NAMALWA (cell line): ENCODE measurements around the gene MPLKIP.
"Not testable (repeated sequence)": the region's sequence is repeated elsewhere in the genome, so short reads cannot be mapped to it uniquely, and the experiment has no call there.

Source experiments
- DNase-seq: peaks from one replicate; pipeline ENCODE4 v3.0.0-alpha.2; 2015; ENCODE audit warnings: low spot score

Gene MPLKIP

GRCh38 chr7:40134428-40135316 is at the start of gene MPLKIP, which contains the start of gene SUGCT:
Gene MPLKIP (minus strand): TSS chr7:40134622. CDS start chr7:40134567, 55 bp downstream.
Gene SUGCT (plus strand): TSS chr7:40135005.
- peak; percentile 94 for DNase-seq

GRCh38 chr7:40182452-40182851 is 48.0 kb upstream of the MPLKIP start:
- no peak for DNase-seq

DNA sequence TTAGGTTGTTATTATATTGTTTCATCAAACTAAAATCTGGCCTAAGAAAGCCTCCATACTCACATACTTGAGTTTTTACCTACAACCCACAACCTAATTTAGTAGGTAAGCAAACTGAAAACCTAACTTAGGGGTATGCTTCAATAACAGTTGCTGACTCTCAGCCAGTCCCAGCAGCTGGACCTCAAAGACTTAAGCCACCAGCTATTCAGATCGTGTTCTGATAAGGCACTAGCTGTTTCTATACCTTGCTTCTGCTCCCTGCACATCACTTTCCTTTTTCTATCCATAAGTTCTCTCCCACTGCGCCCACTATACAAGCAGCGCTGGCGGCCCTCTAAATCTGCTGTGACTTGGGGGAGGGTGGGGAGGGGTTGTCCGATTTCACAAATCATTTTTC is 42.6 kb upstream of the MPLKIP start:
- DNase-seq: no peak

DNA sequence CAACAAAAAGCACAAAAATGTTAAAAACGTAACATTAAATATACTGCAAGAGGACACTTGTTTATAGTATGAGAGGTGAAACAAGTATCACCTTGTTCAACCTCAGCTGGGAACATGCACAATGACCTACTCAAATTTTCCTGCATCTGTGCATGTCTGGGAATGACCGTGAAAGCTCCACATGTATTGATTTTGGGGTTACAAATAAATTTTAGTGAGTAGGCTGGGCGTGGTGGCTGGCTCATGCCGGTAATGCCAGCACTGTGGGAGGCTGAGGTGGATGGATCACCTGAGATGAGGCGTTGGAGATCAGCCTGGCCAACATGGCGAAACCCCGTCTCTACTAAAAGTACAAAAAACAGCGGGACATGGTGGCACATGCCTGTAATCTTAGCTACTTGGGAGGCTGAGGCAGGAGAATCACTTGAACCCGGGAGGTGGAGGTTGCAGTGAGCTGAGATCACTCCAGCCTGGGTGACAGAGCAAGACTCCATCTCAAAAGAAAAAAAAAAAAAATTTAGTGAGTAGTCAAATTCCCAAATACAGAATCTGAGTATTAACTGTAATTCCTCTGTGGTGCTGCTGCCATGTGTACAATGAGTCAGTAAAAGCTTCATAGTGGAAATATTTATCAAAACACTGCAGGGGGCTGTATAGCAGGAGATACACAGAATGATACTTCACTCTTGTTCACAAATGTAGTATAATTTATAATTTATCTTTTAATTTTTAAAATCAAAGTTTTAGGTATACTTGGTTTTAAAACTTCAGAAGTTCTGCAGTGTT is 41.5 kb upstream of the MPLKIP start:
- DNase-seq: no peak

- DNase-seq: not testable (repeated sequence)
These were observed 40.8 kb upstream of the MPLKIP start for GRCh38 chr7:40175256-40175655.

DNA sequence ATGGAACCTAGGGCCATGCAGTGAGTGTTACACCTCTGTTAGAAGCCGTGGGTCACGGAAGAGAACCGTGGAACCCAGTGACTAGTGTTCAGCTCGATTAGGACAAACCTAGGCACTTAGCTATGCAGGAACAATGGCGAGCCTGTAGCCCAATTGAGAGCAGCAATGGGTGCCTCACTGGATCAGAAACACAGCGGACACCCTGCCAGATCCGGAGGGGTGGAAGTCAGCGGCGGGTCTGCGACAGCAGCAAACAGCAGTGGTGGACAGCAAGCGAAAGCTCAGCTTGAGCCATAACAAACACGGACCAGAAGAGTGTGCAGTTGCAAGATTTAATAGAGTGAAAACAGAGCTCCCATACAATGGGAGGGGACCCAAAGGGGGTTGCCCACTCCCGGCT is 38.7 kb upstream of the MPLKIP start:
- DNase-seq: not testable (repeated sequence)

- DNase-seq: not testable (repeated sequence)
These were observed 33.8 kb upstream of the MPLKIP start for GRCh38 chr7:40168266-40168665.

- DNase-seq: no peak
These were observed 32.9 kb upstream of the MPLKIP start for GRCh38 chr7:40167291-40167690.

DNA sequence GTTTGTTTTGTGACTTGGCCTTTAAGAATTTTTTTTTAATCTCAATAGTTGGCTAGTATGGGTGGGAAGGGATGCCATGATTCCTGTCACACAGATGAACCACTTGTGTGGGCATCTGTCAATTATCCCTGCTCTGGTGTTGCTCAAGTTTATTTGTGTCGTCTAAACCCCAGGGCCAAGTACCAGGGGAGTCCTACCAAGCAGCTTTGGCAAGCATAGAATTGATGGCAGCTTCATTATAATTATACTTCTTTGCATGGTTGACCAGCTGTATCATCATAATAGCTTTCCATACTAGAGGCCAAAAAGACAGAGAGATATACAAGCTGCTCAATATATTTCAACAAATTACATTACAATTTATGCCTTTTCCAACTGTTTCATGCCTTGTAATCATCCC is 30.8 kb upstream of the MPLKIP start:
- no peak for DNase-seq

DNA sequence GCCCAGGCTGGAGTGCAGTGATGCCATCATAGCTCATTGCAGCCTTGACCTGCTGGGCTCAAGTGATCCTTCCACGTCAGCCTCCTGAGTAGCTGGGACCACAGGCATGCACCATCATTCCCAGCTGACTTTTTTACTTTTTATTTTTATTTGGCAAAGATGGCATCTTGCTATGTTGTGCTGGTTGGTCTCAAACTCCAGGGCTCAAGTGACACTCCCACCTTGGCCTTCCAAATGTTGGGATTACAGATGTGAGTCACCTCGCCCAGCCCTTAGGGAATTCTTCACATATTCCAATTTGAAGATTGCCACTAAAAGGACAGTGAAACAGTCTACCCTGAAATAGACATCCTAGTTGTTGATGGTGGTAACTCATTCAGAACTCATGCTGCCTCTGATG is 28.1 kb upstream of the MPLKIP start:
- DNase-seq: no peak

- no peak for DNase-seq
These were observed 22.6 kb upstream of the MPLKIP start for GRCh38 chr7:40156988-40157387.

DNA sequence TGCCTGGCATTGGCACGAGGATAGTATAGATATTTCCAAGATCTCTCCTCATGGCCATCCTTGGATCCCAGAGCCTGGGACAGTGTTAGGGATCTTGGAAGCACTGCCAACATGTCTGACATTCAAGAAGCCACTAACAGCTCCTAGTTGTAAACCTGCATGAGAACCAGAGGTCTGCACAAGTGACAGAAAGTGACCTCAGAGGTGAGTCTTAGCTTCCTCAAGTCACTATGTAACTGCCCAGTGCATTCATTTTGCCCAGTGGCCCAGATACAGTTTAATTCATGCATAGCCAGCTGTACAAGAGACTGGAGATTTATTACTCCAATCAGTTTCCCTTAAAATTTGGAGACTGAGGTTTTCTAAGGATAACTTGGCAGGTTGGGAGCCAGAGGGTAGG is 17.1 kb upstream of the MPLKIP start:
- DNase-seq: no peak

DNA sequence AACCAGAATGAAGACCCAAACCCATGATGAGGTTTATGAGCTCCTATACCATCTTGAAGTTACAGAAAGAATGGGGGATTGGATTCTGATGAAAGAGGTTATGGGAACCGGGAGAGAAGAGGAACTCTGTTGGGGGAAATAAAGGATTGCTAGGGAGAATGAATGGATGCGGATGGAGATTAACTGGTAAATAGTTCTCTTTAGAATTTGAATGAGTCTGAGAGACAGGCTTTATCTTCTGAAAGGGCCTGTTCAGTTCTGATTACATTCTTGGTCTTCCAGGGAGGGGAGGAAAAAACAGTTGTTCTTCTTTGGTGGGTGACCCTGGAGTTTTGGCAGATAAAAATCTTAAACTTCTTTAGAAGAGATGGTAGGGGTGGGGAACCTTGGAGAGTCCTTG is 14.2 kb upstream of the MPLKIP start:
- DNase-seq: no peak

DNA sequence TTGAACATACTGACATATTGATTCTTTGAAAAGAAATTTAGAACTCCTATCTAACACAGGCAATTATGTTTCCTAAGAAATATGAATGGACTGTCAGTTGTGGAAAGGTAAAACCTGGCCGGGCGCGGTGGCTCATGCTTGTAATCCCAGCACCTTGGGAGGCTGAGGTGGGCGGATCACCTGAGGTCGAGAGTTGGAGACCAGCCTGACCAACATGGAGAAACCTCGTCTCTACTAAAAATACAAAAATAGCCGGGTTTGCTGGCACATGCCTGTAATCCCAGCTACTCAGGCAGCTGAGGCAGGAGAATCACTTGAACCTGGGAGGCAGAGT is 13.8 kb upstream of the MPLKIP start:
- DNase-seq: not testable (repeated sequence)

- no peak for DNase-seq
These were observed 13.2 kb upstream of the MPLKIP start for GRCh38 chr7:40147371-40148246.

DNA sequence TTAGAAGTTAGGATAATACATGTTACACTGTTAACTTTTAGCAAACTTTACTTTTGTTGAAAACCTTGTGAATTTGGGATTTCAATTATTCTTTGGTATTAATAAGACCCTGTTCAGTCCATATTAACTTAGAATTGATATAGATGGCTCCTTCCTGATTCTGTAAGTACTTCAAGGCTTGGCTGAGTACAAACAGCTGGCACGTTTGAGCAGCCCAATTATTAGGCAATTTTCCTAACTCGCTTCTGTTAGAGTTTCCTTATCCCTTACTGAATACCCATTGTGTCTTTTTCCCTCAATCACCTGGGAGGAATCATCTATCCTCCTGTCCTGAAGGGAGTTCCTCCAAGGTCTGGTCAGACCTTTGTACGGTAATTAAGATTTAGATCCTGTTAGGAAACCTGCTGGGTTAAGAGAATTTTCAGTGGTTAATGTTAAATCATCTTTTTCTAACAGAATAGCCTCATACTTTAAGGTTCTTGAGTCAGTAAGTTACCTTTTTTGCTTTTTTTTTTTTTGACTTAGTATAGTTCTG is 11.2 kb upstream of the MPLKIP start:
- not testable (repeated sequence) for DNase-seq

DNA sequence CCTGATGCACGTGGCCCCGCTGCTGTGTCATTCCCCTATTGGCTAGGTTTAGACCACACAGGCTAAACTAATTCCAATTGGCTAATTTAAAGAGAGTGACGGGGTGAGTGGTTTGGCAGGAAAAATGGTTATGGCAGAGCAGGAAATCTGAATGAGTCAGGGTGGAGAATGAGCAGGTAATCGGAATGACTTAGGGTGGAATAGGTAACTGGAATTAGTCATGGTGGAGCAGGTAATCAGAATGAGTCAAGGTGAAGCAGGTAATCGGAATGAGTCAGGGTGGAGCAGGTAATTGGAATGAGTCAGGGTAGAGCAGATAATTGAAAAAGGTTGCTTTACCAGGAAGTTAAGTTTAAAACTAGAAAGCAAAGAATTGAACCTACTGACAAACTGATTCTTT is 7.5 kb upstream of the MPLKIP start:
- not testable (repeated sequence) for DNase-seq

- DNase-seq: not testable (repeated sequence)
These were observed 5.5 kb upstream of the MPLKIP start for GRCh38 chr7:40139891-40140290.

GRCh38 chr7:40138973-40139372 is 4.6 kb upstream of the MPLKIP start:
- DNase-seq: no peak

DNA sequence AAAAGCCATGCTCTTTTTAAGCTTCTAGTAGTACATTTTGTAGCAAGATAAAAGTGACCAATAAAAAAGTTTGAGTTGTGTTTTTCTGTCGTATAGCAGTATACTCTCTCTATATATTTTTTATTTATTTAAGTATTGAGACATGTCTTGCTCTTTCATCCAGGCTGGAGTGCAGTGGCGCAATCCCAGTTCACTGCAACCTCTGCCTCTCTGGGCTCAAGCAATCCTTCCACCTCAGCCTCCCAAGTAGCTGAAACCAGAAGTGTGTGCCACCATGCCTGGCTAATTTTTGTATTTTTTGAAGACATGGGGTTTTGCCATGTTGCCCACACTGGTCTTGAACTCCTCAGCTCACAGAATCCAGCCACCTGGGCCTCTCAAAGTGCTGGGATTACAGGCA is 3.1 kb upstream of the MPLKIP start:
- no peak for DNase-seq

DNA sequence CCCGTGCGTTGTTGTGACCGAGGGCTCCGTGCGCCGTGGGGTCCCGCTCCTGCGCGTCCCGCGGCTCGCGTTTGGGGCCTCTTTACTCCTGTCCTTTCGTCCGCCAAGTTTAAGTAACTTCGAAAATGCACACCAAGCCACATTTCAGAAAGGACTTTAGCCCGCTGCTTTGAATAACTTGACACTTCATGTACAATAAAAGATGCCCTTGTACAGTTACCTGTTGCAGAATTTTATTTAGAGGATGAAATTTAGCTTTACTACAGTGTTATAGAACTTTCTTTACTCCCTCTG is 842 bp upstream of the MPLKIP start:
- DNase-seq: no peak
